Naive thymus-derived CD4-positive, alpha-beta T cell (primary cell): ENCODE measurements around the gene FPR2. TPM values are rescaled to one million over a fixed set of nuclear protein-coding genes. Genes with fewer than 3 reads are reported as not detected.
"Not testable (repeated sequence)": the region's sequence is repeated elsewhere in the genome, so short reads cannot be mapped to it uniquely, and the experiment has no call there.

Experiments used
- ATAC-seq: fragments of 150-1000 bp; cut with Tn5 transposase; 2 replicates; pipeline ENCODE4 v1.10.0; 2021; ENCODE audit warnings: mild to moderate bottlenecking, moderate library complexity
- CTCF ChIA-PET: fragments of 350-600 bp; sonication (Branson Sonifier 250); formaldehyde crosslinking; loops from one replicate; lab custom pipeline; 2021; ENCODE audit warnings: antibody characterized with exemption; lab: Charles Lee
- POLR2A ChIA-PET: fragments of 350-600 bp; sonication (Branson Sonifier 250); formaldehyde crosslinking; loops from one replicate; lab custom pipeline; 2021; ENCODE audit warnings: antibody characterized with exemption, inconsistent platforms; lab: Charles Lee
- DNase-seq, 9 donors: peaks; one replicate each; pipeline versions ENCODE4 v3.0.0 to v3.0.0-alpha.2; 2020 to 2022; ENCODE audit warnings: mixed read lengths in 1 of 9
- H3K27ac ChIP-seq: one replicate; pipeline ENCODE4 v1.7.0; 2013; ENCODE audit warnings: mild to moderate bottlenecking, low read depth, low read length, moderate library complexity
- H3K27me3 ChIP-seq, 2 donors: one replicate each; pipeline ENCODE4 v1.7.0; 2013; ENCODE audit warnings: low read length in 2 of 2, mild to moderate bottlenecking in 2 of 2, moderate library complexity in 2 of 2; ENCODE audit not compliant: control insufficient read depth in 2 of 2, insufficient read depth in 2 of 2
- H3K36me3 ChIP-seq, 3 experiments: 1 replicate in 2 of 3; 2 replicates in 1 of 3; pipeline ENCODE4 v1.7.0; 2013; ENCODE audit warnings: low read length in 3 of 3, mild to moderate bottlenecking in 3 of 3, moderate library complexity in 1 of 3; ENCODE audit not compliant: insufficient read depth in 3 of 3, control insufficient read depth in 2 of 3
- H3K4me1 ChIP-seq, 2 donors: one replicate each; pipeline ENCODE4 v1.7.0; 2013; ENCODE audit warnings: low read length in 2 of 2, mild to moderate bottlenecking in 2 of 2, moderate library complexity in 1 of 2; ENCODE audit not compliant: control insufficient read depth in 2 of 2, insufficient read depth in 2 of 2
- H3K4me3 ChIP-seq: 2 replicates; pipeline ENCODE4 v1.7.0; 2013; ENCODE audit warnings: mild to moderate bottlenecking, low read length
- H3K9me3 ChIP-seq, 3 experiments: 1 replicate in 2 of 3; 2 replicates in 1 of 3; pipeline ENCODE4 v1.7.0; 2013; ENCODE audit warnings: low read length in 3 of 3; ENCODE audit not compliant: control insufficient read depth in 2 of 3
- H3K27ac Mint-ChIP-seq, 9 donors: one replicate each; pipeline ENCODE4 v1.8.0; 2020 to 2022; ENCODE audit warnings: mixed read lengths in 9 of 9, mild to moderate bottlenecking in 8 of 9, moderate library complexity in 5 of 9, inconsistent platforms in 2 of 9
- H3K27me3 Mint-ChIP-seq, 5 donors: one replicate each; pipeline ENCODE4 v1.8.0; 2021 to 2022; ENCODE audit warnings: mixed read lengths in 5 of 5, mild to moderate bottlenecking in 1 of 5
- H3K36me3 Mint-ChIP-seq, 5 donors: one replicate each; pipeline ENCODE4 v1.8.0; 2020 to 2022; ENCODE audit warnings: mixed read lengths in 5 of 5, mild to moderate bottlenecking in 3 of 5, inconsistent platforms in 1 of 5
- H3K4me1 Mint-ChIP-seq, 7 donors: one replicate each; pipeline ENCODE4 v1.8.0; 2020 to 2022; ENCODE audit warnings: mixed read lengths in 7 of 7, mild to moderate bottlenecking in 3 of 7, inconsistent platforms in 1 of 7
- H3K4me3 Mint-ChIP-seq, 10 donors: one replicate each; pipeline ENCODE4 v1.8.0; 2020 to 2022; ENCODE audit warnings: mild to moderate bottlenecking in 10 of 10, mixed read lengths in 10 of 10, moderate library complexity in 6 of 10, inconsistent platforms in 2 of 10
- H3K9me3 Mint-ChIP-seq, 11 donors: one replicate each; pipeline ENCODE4 v1.8.0; 2020 to 2022; ENCODE audit warnings: mixed read lengths in 11 of 11, mild to moderate bottlenecking in 4 of 11, inconsistent platforms in 1 of 11, moderate library complexity in 1 of 11
- intact Hi-C, 2 donors: fragments of 100-400 bp; cut with micrococcal nuclease; formaldehyde crosslinking; loops; one replicate each; pipeline ENCODE4 v1.15.1; 2023
- polyA plus RNA-seq, 2 donors: library from polyadenylated mRNA; unstranded; fragments of 300-500 nt; fragmentation: Illumina TruSeq; gene quantifications; one replicate each; pipeline ENCODE4 v1.2.3, GENCODE V29; 2021
- total RNA-seq, 6 experiments: library from RNA in 5 of 6; stranded (reverse) in 5 of 6; gene quantifications; 1 replicate in 5 of 6; 2 replicates in 1 of 6; pipeline ENCODE4 v1.2.3 and lab custom pipeline; 2021 to 2026

FPR2 gene
- total and polyA plus RNA-seq, 7 experiments from 2014 or later: 0.16 to 7.9 TPM; not detected in 5

- H3K27me3 ChIP-seq, DNase-seq, ATAC-seq, H3K9me3 ChIP-seq, H3K4me3 ChIP-seq, H3K27ac Mint-ChIP-seq, H3K4me1 Mint-ChIP-seq, H3K27ac ChIP-seq, H3K36me3 ChIP-seq, H3K36me3 Mint-ChIP-seq, POLR2A ChIA-PET, H3K4me1 ChIP-seq, H3K4me3 Mint-ChIP-seq, intact Hi-C loops, CTCF ChIA-PET: not testable (repeated sequence)
- Mint-ChIP-seq H3K9me3 (peaks cover 0 to 67% (median 17%) of the 10 kb centered on the region in 11 donors), H3K27me3 (peaks cover 0 to 20% (median 3%) of the 10 kb centered on the region in 5 donors)
Measured at GRCh38 chr19:51805396-51805795, 44.4 kb downstream of the FPR2 start.

DNA sequence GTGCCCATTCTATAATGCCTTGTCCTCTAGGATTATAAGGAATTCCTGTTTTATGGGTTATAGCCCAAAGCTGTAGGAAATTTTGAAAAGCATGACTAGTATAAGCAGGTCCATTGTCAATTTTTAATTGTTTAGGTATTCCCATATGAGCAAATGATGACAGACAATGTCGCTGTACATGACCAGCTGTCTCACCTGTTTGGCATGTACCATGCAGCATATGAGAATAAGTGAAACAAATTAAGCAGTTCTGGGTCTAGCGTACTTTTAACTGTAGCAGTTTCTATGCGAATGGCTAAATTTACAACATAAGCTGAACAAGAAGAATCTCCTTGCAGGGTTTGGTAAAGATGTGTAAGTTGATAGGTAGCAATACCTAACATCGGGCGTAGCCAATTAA, 45.6 kb downstream of the FPR2 start:
- H3K9me3 ChIP-seq, H3K4me3 Mint-ChIP-seq, H3K27me3 ChIP-seq, H3K4me1 Mint-ChIP-seq, POLR2A ChIA-PET, H3K27ac ChIP-seq, CTCF ChIA-PET, H3K4me3 ChIP-seq, H3K4me1 ChIP-seq, DNase-seq, H3K36me3 ChIP-seq, intact Hi-C loops, ATAC-seq, H3K36me3 Mint-ChIP-seq, H3K27ac Mint-ChIP-seq: not testable (repeated sequence)
- H3K27me3 Mint-ChIP-seq: peaks cover 0 to 20% (median 3%) of the 10 kb centered on the region in 5 donors
- H3K9me3 Mint-ChIP-seq: peaks cover 0 to 71% (median 16%) of the 10 kb centered on the region in 11 donors

GRCh38 chr19:51807111-51807701, 46.2 kb downstream of the FPR2 start:
- Mint-ChIP-seq H3K9me3 (peaks cover 0 to 74% (median 16%) of the 10 kb centered on the region in 11 donors), H3K27ac (no peak overlapping the region), H3K4me3 (no peak overlapping the region), H3K4me1 (peaks cover 0 to 7% (median 0%) of the 10 kb centered on the region in 7 donors), H3K36me3 (peaks cover 0 to 5% (median 0%) of the 10 kb centered on the region in 5 donors), H3K27me3 (peaks cover 0 to 15% (median 3%) of the 10 kb centered on the region in 5 donors)
- no peaks in the 10 kb centered on the region for H3K9me3 ChIP-seq
- ATAC-seq (no peak), DNase-seq (no peak)
- ChIA-PET CTCF (no interaction called here), POLR2A (no interaction called here)
- intact Hi-C loops: no loop called here
- no peak overlapping the region for H3K27ac ChIP-seq
- H3K27me3 ChIP-seq: no peaks in the 10 kb centered on the region
- H3K4me1 ChIP-seq: no peaks in the 10 kb centered on the region
- H3K4me3 ChIP-seq: no peak overlapping the region
- H3K36me3 ChIP-seq: no peaks in the 10 kb centered on the region

GRCh38 chr19:51807925-51808324, 46.9 kb downstream of the FPR2 start:
- H3K27me3 ChIP-seq: no peaks in the 10 kb centered on the region
- H3K9me3 ChIP-seq: peaks cover 0 to 4% (median 0%) of the 10 kb centered on the region in 3 experiments
- no peak overlapping the region for H3K4me3 ChIP-seq
- Mint-ChIP-seq H3K36me3 (peaks cover 0 to 5% (median 0%) of the 10 kb centered on the region in 5 donors), H3K4me1 (peaks cover 0 to 7% (median 0%) of the 10 kb centered on the region in 7 donors), H3K4me3 (no peak overlapping the region), H3K9me3 (peaks cover 0 to 77% (median 20%) of the 10 kb centered on the region in 11 donors), H3K27me3 (peaks cover 0 to 11% (median 3%) of the 10 kb centered on the region in 5 donors), H3K27ac (no peak overlapping the region)
- no peak overlapping the region for H3K27ac ChIP-seq
- no peak for ATAC-seq
- no peaks in the 10 kb centered on the region for H3K36me3 ChIP-seq
- no peaks in the 10 kb centered on the region for H3K4me1 ChIP-seq
- intact Hi-C loops: no loop called here
- no peak for DNase-seq
- POLR2A ChIA-PET: no interaction called here
- CTCF ChIA-PET: no interaction called here

GRCh38 chr19:51808333-51808986, 47.5 kb downstream of the FPR2 start:
- peaks cover 0 to 78% (median 17%) of the 10 kb centered on the region in 11 donors for H3K9me3 Mint-ChIP-seq
- intact Hi-C loops: no loop called here
- peaks cover 0 to 5% (median 0%) of the 10 kb centered on the region in 5 donors for H3K36me3 Mint-ChIP-seq
- peaks cover 0 to 7% (median 0%) of the 10 kb centered on the region in 5 donors for H3K27me3 Mint-ChIP-seq
- H3K4me1 ChIP-seq: no peaks in the 10 kb centered on the region
- no peak overlapping the region for H3K4me3 ChIP-seq
- no peak overlapping the region for H3K4me3 Mint-ChIP-seq
- no peak for ATAC-seq
- CTCF ChIA-PET: no interaction called here
- no peak overlapping the region for H3K27ac ChIP-seq
- POLR2A ChIA-PET: no interaction called here
- DNase-seq: no peak
- no peaks in the 10 kb centered on the region for H3K27me3 ChIP-seq
- H3K9me3 ChIP-seq: peaks cover 0 to 6% (median 0%) of the 10 kb centered on the region in 3 experiments
- H3K36me3 ChIP-seq: no peaks in the 10 kb centered on the region
- H3K27ac Mint-ChIP-seq: no peak overlapping the region
- peaks cover 0 to 7% (median 0%) of the 10 kb centered on the region in 7 donors for H3K4me1 Mint-ChIP-seq

- no peak overlapping the region for H3K4me3 ChIP-seq
- H3K27me3 ChIP-seq: no peaks in the 10 kb centered on the region
- H3K4me1 Mint-ChIP-seq: peaks cover 0 to 7% (median 0%) of the 10 kb centered on the region in 7 donors
- no peaks in the 10 kb centered on the region for H3K36me3 ChIP-seq
- POLR2A ChIA-PET: no interaction called here
- H3K27me3 Mint-ChIP-seq: peaks cover 0 to 7% (median 0%) of the 10 kb centered on the region in 5 donors
- CTCF ChIA-PET: no interaction called here
- H3K27ac Mint-ChIP-seq: no peak overlapping the region
- ATAC-seq (no peak), DNase-seq (no peak)
- no peak overlapping the region for H3K27ac ChIP-seq
- intact Hi-C loops: no loop called here
- no peak overlapping the region for H3K4me3 Mint-ChIP-seq
- peaks cover 0 to 16% (median 0%) of the 10 kb centered on the region in 3 experiments for H3K9me3 ChIP-seq
- no peaks in the 10 kb centered on the region for H3K4me1 ChIP-seq
- H3K9me3 Mint-ChIP-seq: peaks cover 0 to 85% (median 18%) of the 10 kb centered on the region in 11 donors
- H3K36me3 Mint-ChIP-seq: peaks cover 0 to 10% (median 0%) of the 10 kb centered on the region in 5 donors
Measured at GRCh38 chr19:51809787-51810186, 48.8 kb downstream of the FPR2 start.
